Activated naive CD8-positive, alpha-beta T cell treated with anti-CD3 and anti-CD28 coated beads, Interleukin-2, amount 10 ng/mL, durations not matched to agents 7 days and 5 days (primary cell): ENCODE results near the gene TIGD3. TPM values are rescaled to one million over a fixed set of nuclear protein-coding genes. Genes with fewer than 3 reads are reported as not detected.

Experiments
- ATAC-seq: fragments of 150-1000 bp; cut with Tn5 transposase; one replicate; pipeline ENCODE4 v1.10.0; 2021; ENCODE audit warnings: low read depth, moderate library complexity
- POLR2A ChIA-PET: fragments of 350-600 bp; sonication (Branson Sonifier 250); formaldehyde crosslinking; loops from one replicate; lab custom pipeline; 2021; ENCODE audit warnings: antibody characterized with exemption; lab: Charles Lee
- DNase-seq: peaks from one replicate; pipeline ENCODE4 v3.0.0; 2021
- H3K27ac Mint-ChIP-seq: one replicate; pipeline ENCODE4 v1.8.0; 2022; ENCODE audit warnings: mild to moderate bottlenecking, mixed read lengths
- H3K27me3 Mint-ChIP-seq: one replicate; pipeline ENCODE4 v1.8.0; 2022; ENCODE audit warnings: mild to moderate bottlenecking, moderate library complexity, mixed read lengths
- H3K36me3 Mint-ChIP-seq: one replicate; pipeline ENCODE4 v1.8.0; 2021; ENCODE audit warnings: mild to moderate bottlenecking, mixed read lengths
- H3K4me1 Mint-ChIP-seq: one replicate; pipeline ENCODE4 v1.8.0; 2021; ENCODE audit warnings: mixed read lengths
- H3K4me3 Mint-ChIP-seq: one replicate; pipeline ENCODE4 v1.8.0; 2022; ENCODE audit warnings: mild to moderate bottlenecking, moderate library complexity, mixed read lengths
- H3K9me3 Mint-ChIP-seq: one replicate; pipeline ENCODE4 v1.8.0; 2021; ENCODE audit warnings: mixed read lengths
- total RNA-seq, 2 experiments: library from RNA; stranded (reverse); gene quantifications; one replicate each; pipeline ENCODE4 v1.2.3, GENCODE V29; 2021

TIGD3 gene
- total RNA-seq, 2 experiments from 2014 or later, result 0.97 to 1.2 TPM

- Mint-ChIP-seq H3K4me1 (peaks cover 25% of the 10 kb centered on the region), H3K27me3 (no peaks in the 10 kb centered on the region), H3K27ac (peak overlapping the region; percentile 43), H3K9me3 (no peaks in the 10 kb centered on the region), H3K4me3 (no peak overlapping the region), H3K36me3 (no peaks in the 10 kb centered on the region)
- no peak for ATAC-seq
- POLR2A ChIA-PET, result interaction anchor here (0.9 to 11.5 kb wide), 3 partner anchors 44 to 128 kb away, joined by 3 to 129 read pairs (median 6); partner anchors contain the start of gene NEAT1
- no peak for DNase-seq
Observed at GRCh38 chr11:65379698-65380459, 25.3 kb downstream of the TIGD3 start.

DNA sequence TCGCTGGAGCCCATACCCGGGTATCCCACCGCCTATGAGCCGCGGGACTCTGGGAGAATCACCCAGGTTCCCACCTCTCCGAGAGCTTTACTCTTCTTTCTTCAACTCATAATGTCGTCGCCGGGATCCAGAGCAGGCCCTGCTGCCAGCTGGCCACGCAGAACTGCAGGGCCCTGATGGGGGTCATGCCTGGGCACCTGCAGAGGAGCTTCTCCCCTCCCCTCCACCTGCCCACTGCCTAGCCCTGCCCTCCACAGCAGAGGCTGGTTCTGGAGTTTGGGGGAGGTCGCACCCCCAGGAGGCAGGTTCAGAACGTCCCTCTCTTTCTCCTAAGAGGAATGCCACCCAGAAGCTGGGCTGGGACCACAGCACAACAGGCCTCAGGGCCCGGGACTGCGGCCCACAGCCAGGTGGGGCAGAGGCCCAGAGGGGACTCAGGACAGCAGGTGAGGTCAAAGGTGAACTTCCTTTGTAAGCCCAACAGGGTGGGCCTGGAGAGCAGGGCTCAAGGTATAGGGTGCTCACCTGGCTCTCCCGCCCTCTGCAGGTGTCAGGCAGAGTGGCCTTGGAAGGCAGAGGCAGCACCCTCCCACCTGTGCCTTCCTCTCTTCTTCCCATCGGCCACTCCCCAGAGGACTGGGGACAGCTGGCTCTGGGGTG, 26.0 kb downstream of the TIGD3 start:
- POLR2A ChIA-PET, result interaction anchor here (0.7 to 11.5 kb wide), 6 partner anchors 43 to 129 kb away, joined by 3 to 129 read pairs (median 10); partner anchors contain the start of gene NEAT1
- H3K9me3 Mint-ChIP-seq, result no peaks in the 10 kb centered on the region
- peaks cover 32% of the 10 kb centered on the region for H3K4me1 Mint-ChIP-seq
- H3K27ac Mint-ChIP-seq, result peak overlapping the region; percentile 96
- H3K4me3 Mint-ChIP-seq, result no peak overlapping the region
- H3K27me3 Mint-ChIP-seq, result no peaks in the 10 kb centered on the region
- no peak for DNase-seq
- no peaks in the 10 kb centered on the region for H3K36me3 Mint-ChIP-seq
- no peak for ATAC-seq

DNA sequence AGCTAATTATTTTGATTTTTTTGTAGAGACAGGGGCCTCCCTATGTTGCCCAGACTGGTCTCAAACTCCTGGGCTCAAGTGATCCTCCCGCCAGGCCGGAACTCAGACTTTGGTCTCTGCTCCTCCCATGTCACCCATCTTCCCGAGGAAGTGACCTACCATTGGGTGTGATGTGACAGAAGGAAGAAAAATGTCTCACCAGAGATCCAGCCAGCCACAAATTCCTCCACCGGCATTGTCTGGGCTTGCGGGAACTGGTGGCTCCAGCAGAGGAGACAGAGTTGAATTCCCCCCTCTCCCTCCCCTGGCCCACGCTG, 27.1 kb downstream of the TIGD3 start:
- peak overlapping the region; percentile 96 for H3K27ac Mint-ChIP-seq
- H3K36me3 Mint-ChIP-seq, result no peaks in the 10 kb centered on the region
- no peaks in the 10 kb centered on the region for H3K27me3 Mint-ChIP-seq
- peak; percentile 7 for ATAC-seq
- H3K4me1 Mint-ChIP-seq, result peaks cover 34% of the 10 kb centered on the region
- H3K4me3 Mint-ChIP-seq, result peak overlapping the region; percentile 89
- no peak for DNase-seq
- H3K9me3 Mint-ChIP-seq, result no peaks in the 10 kb centered on the region
- POLR2A ChIA-PET, result interaction anchor here (0.6 to 11.5 kb wide), 14 partner anchors 36 to 450 kb away, joined by 3 to 129 read pairs (median 4); partner anchors contain the start of gene NEAT1

GRCh38 chr11:65382033-65382803, 27.7 kb downstream of the TIGD3 start, which contains the start of gene SLC25A45:
Gene SLC25A45 (minus strand): TSS chr11:65382646. CDS start chr11:65381951, 695 bp downstream.
- peak within 1 kb of the TSS; percentile 89 for H3K4me3 Mint-ChIP-seq
- no peaks in the 10 kb centered on the region for H3K9me3 Mint-ChIP-seq
- H3K27ac Mint-ChIP-seq, result peak within 1 kb of the TSS; percentile 96
- POLR2A ChIA-PET, result interaction anchor here (0.6 to 11.5 kb wide), 14 partner anchors 35 to 451 kb away, joined by 3 to 129 read pairs (median 6); partner anchors contain the start of genes MALAT1 and NEAT1
- H3K27me3 Mint-ChIP-seq, result no peaks in the 10 kb centered on the region
- H3K4me1 Mint-ChIP-seq, result peaks cover 34% of the 10 kb centered on the region
- peak; percentile 92 for DNase-seq
- peak; percentile 84 for ATAC-seq
- no peaks in the 10 kb centered on the region for H3K36me3 Mint-ChIP-seq

- Mint-ChIP-seq H3K4me1 (peaks cover 35% of the 10 kb centered on the region), H3K27me3 (no peaks in the 10 kb centered on the region), H3K9me3 (no peaks in the 10 kb centered on the region), H3K4me3 (peak overlapping the region; percentile 89), H3K36me3 (no peaks in the 10 kb centered on the region), H3K27ac (peak overlapping the region; percentile 96)
- POLR2A ChIA-PET, result interaction anchor here (0.7 to 11.5 kb wide), 8 partner anchors 33 to 127 kb away, joined by 3 to 129 read pairs (median 8); partner anchors contain the start of genes MALAT1 and NEAT1
- DNase-seq, result no peak
- no peak for ATAC-seq
Observed at GRCh38 chr11:65382804-65383368, 28.3 kb downstream of the TIGD3 start.

DNA sequence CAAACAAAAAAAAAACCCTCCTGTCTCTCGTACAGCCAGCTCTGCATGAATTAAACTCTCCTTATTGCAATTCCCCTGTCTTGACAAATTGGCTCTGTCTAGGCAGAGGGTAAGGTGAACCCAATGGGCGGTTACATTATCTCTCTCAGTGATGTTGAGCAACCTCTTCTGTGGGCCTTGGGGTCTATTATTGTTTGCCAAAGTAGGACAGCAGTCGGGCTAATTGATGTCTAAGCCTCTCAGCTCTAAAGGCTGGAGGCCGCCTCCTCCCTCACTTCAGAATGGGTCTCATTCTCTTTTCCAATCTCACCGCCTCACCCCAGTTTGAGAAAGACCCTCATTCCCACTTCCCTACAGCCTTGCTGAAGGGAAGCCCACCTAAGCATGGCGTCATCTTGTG, 29.2 kb downstream of the TIGD3 start:
- ATAC-seq (no peak), DNase-seq (no peak)
- Mint-ChIP-seq H3K9me3 (no peaks in the 10 kb centered on the region), H3K27me3 (no peaks in the 10 kb centered on the region), H3K27ac (peak overlapping the region; percentile 96), H3K4me1 (peaks cover 44% of the 10 kb centered on the region), H3K4me3 (peak overlapping the region; percentile 70), H3K36me3 (peaks cover 3% of the 10 kb centered on the region)
- POLR2A ChIA-PET, result interaction anchor here (0.5 to 11.5 kb wide), 7 partner anchors 32 to 126 kb away, joined by 3 to 129 read pairs (median 8); partner anchors contain the start of genes MALAT1 and NEAT1

GRCh38 chr11:65384301-65384889, 29.8 kb downstream of the TIGD3 start:
- Mint-ChIP-seq H3K9me3 (no peaks in the 10 kb centered on the region), H3K4me1 (peaks cover 48% of the 10 kb centered on the region), H3K27ac (peak overlapping the region; percentile 96), H3K36me3 (peaks cover 5% of the 10 kb centered on the region), H3K27me3 (no peaks in the 10 kb centered on the region), H3K4me3 (peak overlapping the region; percentile 70)
- DNase-seq (no peak), ATAC-seq (no peak)
- POLR2A ChIA-PET, result interaction anchor here (0.9 to 11.5 kb wide), 9 partner anchors 9 to 126 kb away, joined by 3 to 129 read pairs (median 5); partner anchors contain the start of genes MALAT1 and NEAT1

DNA sequence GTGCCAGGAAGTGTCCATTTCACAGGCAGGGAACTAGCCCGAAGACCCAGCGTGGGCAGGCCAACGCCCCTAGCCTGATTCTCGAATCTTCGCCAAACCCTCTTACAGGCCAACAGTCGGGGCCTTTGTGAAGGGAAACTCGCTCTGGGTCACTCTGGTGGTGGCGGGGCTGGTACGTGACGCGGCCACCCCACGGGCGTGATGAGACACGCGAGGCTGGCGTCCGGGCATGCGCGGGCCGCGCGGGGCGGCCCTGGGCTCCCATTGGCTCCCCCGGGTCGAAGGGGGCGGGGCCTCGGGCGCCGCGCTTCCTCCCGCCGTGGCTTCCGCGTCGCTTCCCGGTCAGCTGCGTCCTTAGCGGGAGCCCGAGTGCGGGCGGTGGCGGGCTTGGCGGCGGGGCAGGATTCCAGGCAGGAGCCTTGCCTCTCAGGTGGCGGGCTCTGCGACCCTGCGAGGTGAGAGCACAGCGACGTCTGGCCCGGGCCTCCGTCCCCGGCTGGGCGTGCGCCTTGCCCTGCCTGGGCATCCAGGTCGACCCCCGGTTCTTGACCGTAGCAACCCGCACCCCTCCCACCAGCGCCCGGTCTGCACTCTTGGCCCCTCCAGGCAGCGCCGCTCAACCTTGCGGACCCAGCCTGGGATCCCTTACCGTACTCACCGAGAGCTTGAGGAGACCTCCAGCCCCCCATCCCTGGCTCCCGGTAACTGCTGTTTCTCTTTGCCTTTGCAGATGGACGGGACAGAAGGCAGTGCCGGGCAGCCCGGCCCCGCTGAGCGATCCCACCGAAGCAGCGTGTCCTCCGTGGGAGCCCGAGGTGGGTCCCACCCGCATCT, 32.0 kb downstream of the TIGD3 start, which contains the start of gene FRMD8:
Gene FRMD8, plus strand, starts transcription at position 331 of the 834 bp plus-strand sequence. Its CDS starts 400 bp downstream, at position 731.
- Mint-ChIP-seq H3K27ac (peak within 1 kb of the TSS; percentile 96), H3K9me3 (no peaks in the 10 kb centered on the region), H3K27me3 (no peaks in the 10 kb centered on the region), H3K36me3 (peaks cover 8% of the 10 kb centered on the region), H3K4me1 (peaks cover 58% of the 10 kb centered on the region), H3K4me3 (peak within 1 kb of the TSS; percentile 94)
- POLR2A ChIA-PET, result interaction anchor here (0.6 to 11.5 kb wide), 19 partner anchors 10 to 290 kb away, joined by 3 to 129 read pairs (median 3); partner anchors contain the start of genes MALAT1, NEAT1, PCNX3 and VPS51
- ATAC-seq, result peak; percentile 51
- DNase-seq, result peak; percentile 93

DNA sequence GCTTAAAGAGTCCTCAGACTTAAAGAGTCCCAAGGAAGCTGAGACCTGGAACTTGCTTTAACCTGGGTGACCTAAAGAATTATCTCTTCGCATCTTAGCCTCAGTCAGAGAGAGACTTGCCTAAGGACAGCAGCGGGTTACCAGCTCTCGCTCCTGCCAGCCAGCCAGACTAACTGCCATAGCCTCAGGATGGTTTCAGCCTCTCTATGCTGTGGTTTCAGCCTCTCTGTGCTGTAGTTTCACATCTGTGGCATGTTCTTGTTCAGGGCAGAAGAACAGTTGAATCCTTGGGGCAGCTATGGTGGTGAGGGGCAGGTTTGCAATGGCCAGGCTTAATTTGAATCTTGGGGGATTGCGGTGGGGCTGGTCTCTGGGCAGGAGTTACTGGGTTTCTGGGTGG, 34.2 kb downstream of the TIGD3 start:
- Mint-ChIP-seq H3K27ac (peak overlapping the region; percentile 36), H3K36me3 (peaks cover 13% of the 10 kb centered on the region), H3K9me3 (no peaks in the 10 kb centered on the region), H3K27me3 (no peaks in the 10 kb centered on the region), H3K4me3 (peak overlapping the region; percentile 62), H3K4me1 (peaks cover 47% of the 10 kb centered on the region)
- POLR2A ChIA-PET, result interaction anchor here (1.3 to 11.5 kb wide), 5 partner anchors 11 to 110 kb away, joined by 3 to 129 read pairs (median 4); partner anchors contain the start of genes MALAT1 and NEAT1
- ATAC-seq, result no peak
- no peak for DNase-seq

DNA sequence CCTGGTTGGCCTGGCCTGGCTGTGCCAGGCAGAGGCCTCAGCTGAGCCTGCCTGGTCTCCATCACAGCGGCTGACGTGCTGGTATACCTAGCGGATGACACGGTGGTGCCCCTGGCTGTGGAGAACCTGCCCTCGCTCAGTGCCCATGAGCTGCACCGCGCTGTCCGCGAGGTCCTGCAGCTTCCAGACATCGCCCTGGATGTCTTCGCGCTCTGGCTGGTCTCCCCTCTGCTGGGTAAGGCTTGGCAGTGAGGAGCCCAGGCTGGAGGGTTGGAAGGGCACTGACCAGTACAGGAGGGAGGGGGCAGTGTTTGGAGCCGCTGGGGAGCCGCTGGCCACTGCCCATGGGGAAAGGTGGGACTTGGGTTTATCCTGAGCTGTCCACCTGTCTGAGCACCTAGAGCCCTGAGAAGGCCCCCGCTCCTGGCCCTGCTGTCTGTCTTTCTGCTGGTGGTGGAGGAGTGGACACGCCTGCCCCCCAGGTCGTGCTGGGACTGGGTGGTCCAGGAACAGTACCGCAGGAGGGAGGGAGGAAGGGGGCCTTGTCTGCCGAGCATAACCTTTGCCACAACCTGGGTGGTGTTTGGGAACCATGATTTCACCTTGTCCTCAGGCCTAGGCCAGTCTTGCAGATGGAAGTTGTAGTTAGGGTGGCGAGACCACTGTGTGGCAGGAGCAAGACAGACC, 34.9 kb downstream of the TIGD3 start:
- H3K9me3 Mint-ChIP-seq, result no peaks in the 10 kb centered on the region
- peak overlapping the region; percentile 46 for H3K27ac Mint-ChIP-seq
- ATAC-seq, result no peak
- POLR2A ChIA-PET, result interaction anchor here (1.6 to 11.5 kb wide), 4 partner anchors 11 to 109 kb away, joined by 4 to 129 read pairs (median 18); partner anchors contain the start of genes MALAT1 and NEAT1
- peaks cover 13% of the 10 kb centered on the region for H3K36me3 Mint-ChIP-seq
- H3K4me3 Mint-ChIP-seq, result peak overlapping the region; percentile 62
- no peaks in the 10 kb centered on the region for H3K27me3 Mint-ChIP-seq
- H3K4me1 Mint-ChIP-seq, result peaks cover 40% of the 10 kb centered on the region
- DNase-seq, result no peak
